HEK293 (cell line): ENCODE data around the gene C20orf173.

Experiments used
- CTCF ChIA-PET: fragments of 350-600 bp; formaldehyde crosslinking; extraction: SDS; loops from one replicate; lab custom pipeline; 2021; ENCODE audit warnings: antibody characterized with exemption; lab: Yijun Ruan, JAX
- POLR2A ChIA-PET: fragments of 300-600 bp; formaldehyde crosslinking; extraction: SDS; loops from one replicate; lab custom pipeline; 2020; ENCODE audit warnings: antibody characterized with exemption, inconsistent platforms; lab: Yijun Ruan, JAX
- H3K27ac ChIP-seq: fragments of 200-500 bp; sonication (Bioruptor generic); 2 replicates; pipeline ENCODE4 v1.5.1; 2014; ENCODE audit warnings: low read depth, low read length, control low read depth, inconsistent platforms; ENCODE audit errors: extremely low read depth
- H3K36me3 ChIP-seq, 2 experiments: fragments of 200-500 bp in 1 of 2; sonication (Bioruptor generic) in 1 of 2; 1 replicate in 1 of 2; 2 replicates in 1 of 2; pipeline ENCODE4 v1.5.1; 2014 to 2017; ENCODE audit warnings: inconsistent platforms in 2 of 2, low read length in 2 of 2; ENCODE audit not compliant: control insufficient read depth in 2 of 2, insufficient read depth in 1 of 2
- H3K4me1 ChIP-seq: fragments of 200-500 bp; sonication (Bioruptor generic); 2 replicates; pipeline ENCODE4 v1.5.1; 2014; ENCODE audit warnings: mild to moderate bottlenecking, low read length, inconsistent platforms; ENCODE audit not compliant: control insufficient read depth, insufficient read depth
- H3K4me3 ChIP-seq: 2 replicates; pipeline ENCODE4 v1.5.1; 2011; ENCODE audit warnings: low read depth, mild to moderate bottlenecking, control low read depth, low read length, moderate library complexity
- H3K9me3 ChIP-seq: fragments of 200-500 bp; sonication (Bioruptor generic); 2 replicates; pipeline ENCODE4 v1.5.1; 2014; ENCODE audit warnings: low read depth, low read length, inconsistent platforms; ENCODE audit not compliant: control insufficient read depth, insufficient read depth
- GLI4 ChIP-seq: fragments of 450-650 bp; formaldehyde crosslinking; IDR thresholded peaks from 2 replicates; pipeline ENCODE4 v1.5.1; 2016; ENCODE audit warnings: missing biosample characterization, missing genetic modification characterization
- ZBTB49 ChIP-seq: fragments of 450-650 bp; formaldehyde crosslinking; IDR thresholded peaks from 2 replicates; pipeline ENCODE4 v1.5.1; 2016; ENCODE audit warnings: missing biosample characterization, missing genetic modification characterization, low read depth
- ZBTB7A ChIP-seq: fragments of 450-650 bp; formaldehyde crosslinking; IDR thresholded peaks from 2 replicates; pipeline ENCODE4 v1.5.1; 2016; ENCODE audit warnings: low read depth, missing biosample characterization, missing genetic modification characterization
- ZFP3 ChIP-seq: fragments of 450-650 bp; formaldehyde crosslinking; IDR thresholded peaks from 2 replicates; pipeline ENCODE4 v1.5.1; 2016; ENCODE audit warnings: low read depth, missing biosample characterization, missing genetic modification characterization
- ZNF174 ChIP-seq: fragments of 450-650 bp; formaldehyde crosslinking; IDR thresholded peaks from 2 replicates; pipeline ENCODE4 v1.5.0; 2017; ENCODE audit warnings: missing biosample characterization, mild to moderate bottlenecking, missing genetic modification characterization
- ZNF2 ChIP-seq: fragments of 450-650 bp; formaldehyde crosslinking; IDR thresholded peaks from 2 replicates; pipeline ENCODE4 v1.5.1; 2016; ENCODE audit warnings: missing biosample characterization, missing genetic modification characterization
- ZNF223 ChIP-seq: fragments of 450-650 bp; formaldehyde crosslinking; IDR thresholded peaks from 2 replicates; pipeline ENCODE4 v1.5.1; 2016; ENCODE audit warnings: missing biosample characterization, missing genetic modification characterization
- ZNF341 ChIP-seq: fragments of 450-650 bp; formaldehyde crosslinking; IDR thresholded peaks from 2 replicates; pipeline ENCODE4; 2016; ENCODE audit warnings: low read depth, missing biosample characterization, missing genetic modification characterization
- ZNF394 ChIP-seq: fragments of 450-650 bp; formaldehyde crosslinking; IDR thresholded peaks from 2 replicates; pipeline ENCODE4 v1.5.1; 2016; ENCODE audit warnings: missing biosample characterization, missing genetic modification characterization, mild to moderate bottlenecking, moderate library complexity, borderline replicate concordance
- ZNF416 ChIP-seq: fragments of 450-650 bp; formaldehyde crosslinking; IDR thresholded peaks from 2 replicates; pipeline ENCODE4 v1.5.1; 2016; ENCODE audit warnings: missing biosample characterization, missing genetic modification characterization
- ZNF433 ChIP-seq: fragments of 450-650 bp; formaldehyde crosslinking; IDR thresholded peaks from 2 replicates; pipeline ENCODE4 v1.5.1; 2016; ENCODE audit warnings: missing biosample characterization, missing genetic modification characterization, low read depth
- ZNF513 ChIP-seq: fragments of 450-650 bp; IDR thresholded peaks from 2 replicates; pipeline ENCODE4 v1.5.1; 2018; ENCODE audit warnings: missing biosample characterization, missing genetic modification characterization
- ZNF518A ChIP-seq: fragments of 450-650 bp; formaldehyde crosslinking; conservative IDR thresholded peaks from 2 replicates; pipeline ENCODE4 v1.5.1; 2016; ENCODE audit warnings: low read depth, missing biosample characterization, missing genetic modification characterization
- ZNF530 ChIP-seq: fragments of 450-650 bp; formaldehyde crosslinking; IDR thresholded peaks from 2 replicates; pipeline ENCODE4 v1.5.1; 2016; ENCODE audit warnings: low read depth, missing biosample characterization, missing genetic modification characterization
- ZNF555 ChIP-seq: fragments of 450-650 bp; formaldehyde crosslinking; conservative IDR thresholded peaks from 2 replicates; pipeline ENCODE4 v1.5.1; 2017; ENCODE audit warnings: missing biosample characterization, mild to moderate bottlenecking, missing genetic modification characterization, inconsistent platforms
- ZNF654 ChIP-seq: fragments of 450-650 bp; formaldehyde crosslinking; IDR thresholded peaks from 2 replicates; pipeline ENCODE4 v1.5.1; 2016; ENCODE audit warnings: low read depth, missing biosample characterization, missing genetic modification characterization
- ZNF664 ChIP-seq: fragments of 450-650 bp; formaldehyde crosslinking; IDR thresholded peaks from 2 replicates; pipeline ENCODE4 v1.5.1; 2016; ENCODE audit warnings: missing biosample characterization, missing genetic modification characterization
- ZNF692 ChIP-seq: fragments of 450-650 bp; formaldehyde crosslinking; IDR thresholded peaks from 2 replicates; pipeline ENCODE4 v1.5.1; 2016; ENCODE audit warnings: missing biosample characterization, missing genetic modification characterization
- ZNF76 ChIP-seq: fragments of 450-650 bp; formaldehyde crosslinking; IDR thresholded peaks from 2 replicates; pipeline ENCODE4; 2016; ENCODE audit warnings: low read depth, missing biosample characterization, missing genetic modification characterization, borderline replicate concordance
- ZNF792 ChIP-seq: fragments of 450-650 bp; formaldehyde crosslinking; IDR thresholded peaks from 2 replicates; pipeline ENCODE4 v1.5.1; 2016; ENCODE audit warnings: missing biosample characterization, missing genetic modification characterization
- ZSCAN16 ChIP-seq: fragments of 450-650 bp; formaldehyde crosslinking; IDR thresholded peaks from 2 replicates; pipeline ENCODE4 v1.5.1; 2016; ENCODE audit warnings: missing biosample characterization, missing genetic modification characterization

C20orf173 gene

GRCh38 chr20:35497780-35498189 lies 31.7 kb downstream of the C20orf173 start:
- H3K27ac ChIP-seq, result no peak overlapping the region
- H3K36me3 ChIP-seq, result peaks cover 23 to 100% of the 10 kb centered on the region in 2 experiments; a peak in 2 of 3 replicates
- no peaks in the 10 kb centered on the region for H3K9me3 ChIP-seq
- ChIA-PET CTCF (interaction anchor here (2.0 kb wide), 1 partner anchor 34 kb away, joined by 7 read pairs; no protein-coding TSS in a partner anchor), POLR2A (interaction anchor here (0.5 kb wide), 1 partner anchor 37 kb away, joined by 4 read pairs; no protein-coding TSS in a partner anchor)
- no peak for TF ChIP-seq ZNF530 (tag by site-specific recombination)
- TF ChIP-seq ZBTB49 (tag by site-specific recombination), result no peak
- TF ChIP-seq ZFP3 (tag by site-specific recombination), result no peak
- no peak for TF ChIP-seq ZNF433 (tag by site-specific recombination)
- no peak for TF ChIP-seq ZNF518A (tag by site-specific recombination)
- no peak for TF ChIP-seq GLI4
- TF ChIP-seq ZNF416 (tag by site-specific recombination), result no peak
- no peak for TF ChIP-seq ZNF2 (tag by site-specific recombination)
- no peak for TF ChIP-seq ZNF76
- no peak for TF ChIP-seq ZBTB7A
- no peak for TF ChIP-seq ZNF341 (tag by site-specific recombination)
- no peak for TF ChIP-seq ZNF223
- TF ChIP-seq ZNF654 (tag by site-specific recombination), result no peak
- TF ChIP-seq ZSCAN16 (tag by site-specific recombination), result no peak
- TF ChIP-seq ZNF174 (tag by site-specific recombination), result no peak
- TF ChIP-seq ZNF664 (tag by site-specific recombination), result no peak
- no peak for TF ChIP-seq ZNF394
- H3K4me1 ChIP-seq, result no peaks in the 10 kb centered on the region
- H3K4me3 ChIP-seq, result no peak overlapping the region

- ChIA-PET CTCF (interaction anchor here (1.1 to 2.0 kb wide), 2 partner anchors 27 to 34 kb away, joined by 3 to 7 read pairs; no protein-coding TSS in a partner anchor), POLR2A (interaction anchor here (0.6 kb wide), 2 partner anchors 14 to 380 kb away, joined by 3 to 4 read pairs; no protein-coding TSS in a partner anchor)
- H3K36me3 ChIP-seq, result peaks cover 26 to 100% of the 10 kb centered on the region in 2 experiments; a peak in 2 of 3 replicates
Observed at GRCh38 chr20:35497320-35497719, 32.1 kb downstream of the C20orf173 start.

More at GRCh38 chr20:35497320-35497719, 32.1 kb downstream of the C20orf173 start:
- Histone ChIP-seq H3K4me1 (no peaks in the 10 kb centered on the region), H3K4me3 (no peak overlapping the region), H3K27ac (no peak overlapping the region), H3K9me3 (no peaks in the 10 kb centered on the region)
- TF ChIP-seq ZNF792 (tag by site-specific recombination), result no peak
- no peak for TF ChIP-seq ZNF555 (tag by site-specific recombination)
- TF ChIP-seq ZNF692, result no peak
- TF ChIP-seq ZNF513 (tag by site-specific recombination), result no peak
